Keratinocyte (primary cell): ENCODE measurements around the gene CXCL12. TPM values are rescaled to one million over a fixed set of nuclear protein-coding genes. Genes with fewer than 3 reads are reported as not detected.

ENCODE experiments used
- DNase-seq: peaks from one replicate; pipeline ENCODE4 v3.0.0-alpha.2; 2011; ENCODE audit warnings: low read depth, missing footprints, low spot score
- FAIRE-seq: peaks from 2 replicates; lab custom pipeline; 2011; peaks lifted over from hg19 to GRCh38; lab: Jason Lieb, UNC
- H2AFZ ChIP-seq: 2 replicates; pipeline ENCODE4 v1.6.0; 2012; ENCODE audit warnings: low read length, control low read depth, inconsistent platforms; ENCODE audit not compliant: control insufficient read depth
- H3K27ac ChIP-seq: 2 replicates; pipeline ENCODE4 v1.5.1; 2011; ENCODE audit warnings: low read length; ENCODE audit not compliant: control insufficient read depth, insufficient read depth
- H3K27me3 ChIP-seq: 3 replicates; pipeline ENCODE4 v1.6.0; 2011; ENCODE audit warnings: low read length; ENCODE audit not compliant: control insufficient read depth, insufficient read depth; ENCODE audit errors: extremely low read depth
- H3K36me3 ChIP-seq, 2 experiments: 2 replicates in 1 of 2; 3 replicates in 1 of 2; pipeline ENCODE4 v1.5.1; 2011; ENCODE audit warnings: low read length in 2 of 2, mild to moderate bottlenecking in 1 of 2; ENCODE audit not compliant: control insufficient read depth in 2 of 2, insufficient read depth in 2 of 2; ENCODE audit errors: extremely low read depth in 1 of 2
- H3K4me1 ChIP-seq: 3 replicates; pipeline ENCODE4 v1.5.1; 2011; ENCODE audit warnings: low read length; ENCODE audit not compliant: control insufficient read depth, insufficient read depth; ENCODE audit errors: extremely low read depth
- H3K4me2 ChIP-seq: 3 replicates; pipeline ENCODE4 v1.6.0; 2011; ENCODE audit warnings: low read depth, low read length; ENCODE audit not compliant: control insufficient read depth, insufficient read depth; ENCODE audit errors: extremely low read depth
- H3K4me3 ChIP-seq, 3 experiments: fragments of 200-600 bp in 1 of 3; sonication (generic) in 1 of 3; 2 replicates in 2 of 3; 3 replicates in 1 of 3; pipeline ENCODE4 v1.5.1; 2011 to 2016; ENCODE audit warnings: low read length in 3 of 3, mild to moderate bottlenecking in 3 of 3, control low read depth in 2 of 3, inconsistent platforms in 1 of 3, low read depth in 1 of 3, mixed read lengths in 1 of 3, mixed run types in 1 of 3, moderate library complexity in 1 of 3; ENCODE audit not compliant: control insufficient read depth in 2 of 3, insufficient read depth in 2 of 3; ENCODE audit errors: extremely low read depth in 1 of 3
- H3K79me2 ChIP-seq: 2 replicates; pipeline ENCODE4 v1.6.0; 2012; ENCODE audit warnings: low read length; ENCODE audit not compliant: control insufficient read depth, insufficient read depth
- H3K9ac ChIP-seq: 3 replicates; pipeline ENCODE4 v1.6.0; 2011; ENCODE audit warnings: low read length; ENCODE audit not compliant: control insufficient read depth, insufficient read depth; ENCODE audit errors: extremely low read depth
- H3K9me1 ChIP-seq: 3 replicates; pipeline ENCODE4 v1.6.0; 2011; ENCODE audit warnings: low read length; ENCODE audit not compliant: control insufficient read depth, insufficient read depth; ENCODE audit errors: extremely low read depth
- H3K9me3 ChIP-seq: 2 replicates; pipeline ENCODE4 v1.5.1; 2012; ENCODE audit warnings: low read depth, low read length; ENCODE audit not compliant: control insufficient read depth
- H4K20me1 ChIP-seq: 3 replicates; pipeline ENCODE4 v1.6.0; 2011; ENCODE audit warnings: low read length; ENCODE audit not compliant: control insufficient read depth, insufficient read depth; ENCODE audit errors: extremely low read depth
- CTCF ChIP-seq, 3 experiments: IDR thresholded peaks in 1 of 3; conservative IDR thresholded peaks in 1 of 3; optimal IDR thresholded peaks in 1 of 3; 2 replicates in 2 of 3; 3 replicates in 1 of 3; pipeline versions ENCODE3 to v1.5.1; 2011; ENCODE audit warnings: low read length in 3 of 3, mild to moderate bottlenecking in 3 of 3, moderate library complexity in 2 of 3, control low read depth in 1 of 3, inconsistent platforms in 1 of 3; ENCODE audit not compliant: insufficient read depth in 2 of 3; ENCODE audit errors: extremely low read depth in 1 of 3
- EZH2 ChIP-seq: IDR thresholded peaks from one replicate; pipeline ENCODE4 v1.6.1; 2012; ENCODE audit warnings: inconsistent platforms, mild to moderate bottlenecking, low read length, moderate library complexity
- dilution Hi-C: fragments of 300-500 bp; cut with MboI; formaldehyde crosslinking; loops from one replicate; pipeline ENCODE4 v1.7.0; 2020; ENCODE audit warnings: low sequenced_read_pairs; ENCODE audit not compliant: extremely low pct_ligation_motif_present
- polyA plus RNA-seq, 5 experiments: library from polyadenylated mRNA; depleted of rRNA in 3 of 5; stranded (reverse) in 3 of 5; stranded (forward) in 1 of 5; unstranded in 1 of 5; fragments of >200 nt; gene quantifications; 1 replicate in 1 of 5; 2 replicates in 3 of 5; 3 replicates in 1 of 5; pipeline versions ENCODE4 v1.2.1 to v1.2.3, GENCODE V29; 2011 to 2012; ENCODE audit warnings: missing spikeins in 2 of 5, low read depth in 1 of 5, low replicate concordance in 1 of 5

Gene CXCL12
- polyA plus RNA-seq, 1 donor (not counting 4 experiments of a cell fraction or from before 2014, with no cell fraction given): not detected

GRCh38 chr10:44402465-44403195, 17.7 kb upstream of the CXCL12 start:
- Histone ChIP-seq H3K27me3 (no peaks in the 10 kb centered on the region), H3K4me3 (no peak overlapping the region), H3K27ac (no peak overlapping the region), H3K4me2 (no peak overlapping the region), H2AFZ (no peak overlapping the region), H3K9me3 (no peaks in the 10 kb centered on the region), H4K20me1 (no peaks in the 10 kb centered on the region), H3K79me2 (no peaks in the 10 kb centered on the region), H3K9me1 (no peaks in the 10 kb centered on the region), H3K4me1 (no peaks in the 10 kb centered on the region), H3K9ac (no peak overlapping the region), H3K36me3 (no peaks in the 10 kb centered on the region)
- dilution Hi-C loops: no loop called here
- DNase-seq (no peak), FAIRE-seq (no peak)
- no peak for TF ChIP-seq EZH2
- TF ChIP-seq CTCF (optimal IDR thresholded peaks at IDR 0.05 in 1 of 3, IDR thresholded peaks at IDR 0.05 in 1 of 3, conservative IDR thresholded peaks at IDR 0.05 in 1 of 3; ENCODE audit: extremely low read depth in 1 of 3, insufficient read depth in 2 of 3, low read length in 3 of 3): no peak

GRCh38 chr10:44400541-44400940, 15.6 kb upstream of the CXCL12 start:
- dilution Hi-C loops: no loop called here
- DNase-seq (no peak), FAIRE-seq (no peak)
- H3K79me2 ChIP-seq: no peaks in the 10 kb centered on the region
- no peak overlapping the region for H3K4me2 ChIP-seq
- TF ChIP-seq EZH2 (no peak), CTCF (optimal IDR thresholded peaks at IDR 0.05 in 1 of 3, IDR thresholded peaks at IDR 0.05 in 1 of 3, conservative IDR thresholded peaks at IDR 0.05 in 1 of 3; ENCODE audit: extremely low read depth in 1 of 3, insufficient read depth in 2 of 3, low read length in 3 of 3) (no peak)
- H2AFZ ChIP-seq: no peak overlapping the region
- no peaks in the 10 kb centered on the region for H3K36me3 ChIP-seq
- no peaks in the 10 kb centered on the region for H3K4me1 ChIP-seq
- H4K20me1 ChIP-seq: no peaks in the 10 kb centered on the region
- no peaks in the 10 kb centered on the region for H3K9me1 ChIP-seq
- H3K27ac ChIP-seq: no peak overlapping the region
- H3K27me3 ChIP-seq: no peaks in the 10 kb centered on the region
- no peak overlapping the region for H3K9ac ChIP-seq
- no peaks in the 10 kb centered on the region for H3K9me3 ChIP-seq
- no peak overlapping the region for H3K4me3 ChIP-seq
